Endothelial cell of umbilical vein (primary cell): ENCODE data around the gene TMEM266. TPM values are rescaled to one million over a fixed set of nuclear protein-coding genes. Genes with fewer than 3 reads are reported as not detected.

Experiments used
- BruUV-seq: library from RNA; stranded (reverse); fragments of 400-500 nt; replicated peaks from 2 replicates; lab custom pipeline; 2021; lab: Mats Ljungman, UMichigan
- CTCF ChIA-PET: fragments of 300-600, 350-600 bp; sonication (Branson Sonifier 250); formaldehyde crosslinking; loops from one replicate; lab custom pipeline; 2021; ENCODE audit warnings: antibody characterized with exemption, inconsistent platforms; lab: Charles Lee
- POLR2A ChIA-PET: fragments of 300-600, 350-600 bp; sonication (Branson Sonifier 250); formaldehyde crosslinking; loops from one replicate; lab custom pipeline; 2021; ENCODE audit warnings: antibody characterized with exemption, inconsistent platforms; lab: Charles Lee
- DNase-seq: peaks from one replicate; pipeline ENCODE4 v3.0.0-alpha.2; 2011; ENCODE audit warnings: low read depth, low spot score
- FAIRE-seq: peaks from 2 replicates; lab custom pipeline; 2011; peaks lifted over from hg19 to GRCh38; lab: Jason Lieb, UNC
- H2AFZ ChIP-seq: 2 replicates; pipeline ENCODE4 v1.6.0; 2012; ENCODE audit warnings: low read depth, low read length, control low read depth, inconsistent platforms
- H3K27ac ChIP-seq: 2 replicates; pipeline ENCODE4 v1.5.1; 2011; ENCODE audit warnings: low read depth, mild to moderate bottlenecking, control low read depth, low read length, moderate library complexity; ENCODE audit not compliant: insufficient read depth
- H3K27me3 ChIP-seq, 2 experiments: 2 replicates each; pipeline versions ENCODE4 v1.6.0 to v1.6.1; 2011; ENCODE audit warnings: low read length in 2 of 2, mixed read lengths in 1 of 2; ENCODE audit not compliant: control insufficient read depth in 2 of 2, insufficient read depth in 2 of 2
- H3K36me3 ChIP-seq, 2 experiments: 2 replicates in 1 of 2; 3 replicates in 1 of 2; pipeline ENCODE4 v1.5.1; 2011; ENCODE audit warnings: low read length in 2 of 2, mild to moderate bottlenecking in 1 of 2, moderate library complexity in 1 of 2; ENCODE audit not compliant: control insufficient read depth in 2 of 2, insufficient read depth in 2 of 2; ENCODE audit errors: extremely low read depth in 1 of 2
- H3K4me1 ChIP-seq: 3 replicates; pipeline ENCODE4 v1.5.1; 2011; ENCODE audit warnings: mild to moderate bottlenecking, low read length; ENCODE audit not compliant: control insufficient read depth, insufficient read depth; ENCODE audit errors: extremely low read depth
- H3K4me2 ChIP-seq: 2 replicates; pipeline ENCODE4 v1.6.1; 2011; ENCODE audit warnings: low read length, control low read depth, mixed read lengths; ENCODE audit not compliant: insufficient read depth
- H3K4me3 ChIP-seq, 3 experiments: fragments of 200-600 bp in 1 of 3; sonication (generic), shearing (Covaris generic) in 1 of 3; replicated peaks in 1 of 3; 2 replicates each; pipeline ENCODE4 v1.5.1; 2011 to 2016; ENCODE audit warnings: control low read depth in 3 of 3, low read length in 3 of 3, mild to moderate bottlenecking in 2 of 3, inconsistent platforms in 1 of 3, low read depth in 1 of 3, moderate library complexity in 1 of 3; ENCODE audit not compliant: insufficient read depth in 1 of 3
- H3K79me2 ChIP-seq: 2 replicates; pipeline ENCODE4 v1.6.0; 2012; ENCODE audit warnings: low read length, inconsistent platforms; ENCODE audit not compliant: control insufficient read depth, insufficient read depth
- H3K9ac ChIP-seq: replicated peaks from 2 replicates; pipeline ENCODE3; 2011; ENCODE audit warnings: low read length, control low read depth; ENCODE audit not compliant: insufficient read depth; ENCODE audit errors: extremely low read depth
- H3K9me1 ChIP-seq: replicated peaks from 3 replicates; pipeline ENCODE4 v1.6.0; 2011; ENCODE audit warnings: mild to moderate bottlenecking, low read length; ENCODE audit not compliant: control insufficient read depth, insufficient read depth; ENCODE audit errors: extremely low read depth
- H3K9me3 ChIP-seq: replicated peaks from 2 replicates; pipeline ENCODE4 v1.5.1; 2012; ENCODE audit warnings: low read length, inconsistent platforms; ENCODE audit not compliant: control insufficient read depth, insufficient read depth
- H4K20me1 ChIP-seq: replicated peaks from 2 replicates; pipeline ENCODE3; 2011; ENCODE audit warnings: mild to moderate bottlenecking, low read length; ENCODE audit not compliant: control insufficient read depth, insufficient read depth; ENCODE audit errors: extremely low read depth
- CTCF ChIP-seq, 2 donors: IDR thresholded peaks; 1 replicate in 1 of 2; 2 replicates in 1 of 2; pipeline ENCODE4 v1.5.1; 2011; ENCODE audit warnings: low read length in 2 of 2, mild to moderate bottlenecking in 2 of 2, moderate library complexity in 2 of 2, control low read depth in 1 of 2, inconsistent platforms in 1 of 2, low read depth in 1 of 2; ENCODE audit not compliant: insufficient read depth in 1 of 2; ENCODE audit errors: extremely low read depth in 1 of 2
- EZH2 ChIP-seq: IDR thresholded peaks from 2 replicates; pipeline ENCODE4 v1.6.1; 2012; ENCODE audit warnings: borderline replicate concordance, low read depth, mild to moderate bottlenecking, moderate library complexity, low read length, inconsistent platforms; ENCODE audit not compliant: severe bottlenecking
- FOS ChIP-seq: IDR thresholded peaks from 2 replicates; pipeline ENCODE4 v1.6.1; 2011; ENCODE audit warnings: mild to moderate bottlenecking, low read length, moderate library complexity, borderline replicate concordance; ENCODE audit not compliant: insufficient read depth
- GATA2 ChIP-seq: IDR thresholded peaks from 2 replicates; pipeline ENCODE4 v1.7.0; 2011; ENCODE audit warnings: low read depth, mild to moderate bottlenecking, moderate library complexity, mixed read lengths, low read length; ENCODE audit not compliant: insufficient read length, insufficient read depth
- JUN ChIP-seq: IDR thresholded peaks from 2 replicates; pipeline ENCODE4 v1.6.1; 2011; ENCODE audit warnings: borderline replicate concordance, low read depth; ENCODE audit not compliant: insufficient read length, insufficient read depth
- MAX ChIP-seq: IDR thresholded peaks from 2 replicates; pipeline ENCODE4 v1.6.1; 2011; ENCODE audit not compliant: insufficient read depth, insufficient read length
- MYC ChIP-seq: IDR thresholded peaks from one replicate; pipeline ENCODE4 v1.6.1; 2011; ENCODE audit warnings: mild to moderate bottlenecking, low read depth, low read length
- POLR2A ChIP-seq: IDR thresholded peaks from 2 replicates; pipeline ENCODE4 v1.6.1; 2012; ENCODE audit warnings: low read depth, mild to moderate bottlenecking, control low read depth, low read length
- POLR2AphosphoS5 ChIP-seq: IDR thresholded peaks from 2 replicates; pipeline ENCODE4 v1.6.1; 2012; ENCODE audit warnings: low read depth, mild to moderate bottlenecking, control low read depth, low read length, moderate library complexity; ENCODE audit not compliant: insufficient read depth
- dilution Hi-C: fragments of 300-500 bp; cut with MboI; formaldehyde crosslinking; loops from one replicate; pipeline ENCODE4 v1.15.0; 2019; ENCODE audit warnings: low sequenced_read_pairs; ENCODE audit not compliant: extremely low pct_ligation_motif_present
- intact Hi-C: fragments of 100-400 bp; cut with micrococcal nuclease; formaldehyde crosslinking; loops from one replicate; pipeline ENCODE4 v1.10.0; 2022
- polyA plus RNA-seq, 4 experiments: library from polyadenylated mRNA; depleted of rRNA in 3 of 4; stranded (reverse) in 3 of 4; unstranded in 1 of 4; fragments of >200 nt; gene quantifications; 2 replicates each; pipeline versions ENCODE4 v1.2.1 to v1.2.3, GENCODE V29; 2011 to 2012; ENCODE audit warnings: missing spikeins in 1 of 4
- total RNA-seq: library from RNA; stranded (reverse); gene quantifications from 2 replicates; pipeline ENCODE4 v1.2.3, GENCODE V29; 2021

TMEM266 gene
- total and polyA plus RNA-seq, 2 donors (not counting 3 experiments of a cell fraction or from before 2014, with no cell fraction given): not detected

- Histone ChIP-seq H3K4me1 (peaks cover 1% of the 10 kb centered on the region), H3K9ac (no peak overlapping the region), H3K79me2 (no peaks in the 10 kb centered on the region), H3K27me3 (no peaks in the 10 kb centered on the region), H3K36me3 (no peaks in the 10 kb centered on the region), H4K20me1 (no peaks in the 10 kb centered on the region), H3K4me3 (no peak overlapping the region), H3K9me3 (no peaks in the 10 kb centered on the region), H3K4me2 (no peak overlapping the region), H2AFZ (no peak overlapping the region), H3K27ac (no peak overlapping the region), H3K9me1 (no peaks in the 10 kb centered on the region)
- CTCF ChIA-PET: interaction anchor here (1.2 to 4.1 kb wide), 2 partner anchors 8 to 16 kb away, joined by 4 to 19 read pairs; no protein-coding TSS in a partner anchor
- BruUV-seq: no TSS peak
- intact Hi-C loops (no loop called here), dilution Hi-C loops (no loop called here)
- no peak for FAIRE-seq
- DNase-seq: no peak
- POLR2A ChIA-PET: no interaction called here
- TF ChIP-seq MYC (no peak), FOS (no peak), GATA2 (no peak), JUN (no peak), MAX (no peak), POLR2A (no peak), POLR2AphosphoS5 (no peak), CTCF (IDR thresholded peaks at IDR 0.05; ENCODE audit: extremely low read depth in 1 of 2, insufficient read depth in 1 of 2, low read depth in 1 of 2, low read length in 2 of 2) (no peak), EZH2 (no peak)
Observed at GRCh38 chr15:76155731-76156130, 95.9 kb downstream of the TMEM266 start.
